Measurements from ENCODE around the gene EFCAB14. TPM values are rescaled to one million over a fixed set of nuclear protein-coding genes. Genes with fewer than 3 reads are reported as not detected.
"Not testable (repeated sequence)": the region's sequence is repeated elsewhere in the genome, so short reads cannot be mapped to it uniquely, and the experiment has no call there.

EFCAB14 gene
- total and polyA plus RNA-seq, 10 donors, result 15.1 to 126 (median 92.3) TPM

DNA sequence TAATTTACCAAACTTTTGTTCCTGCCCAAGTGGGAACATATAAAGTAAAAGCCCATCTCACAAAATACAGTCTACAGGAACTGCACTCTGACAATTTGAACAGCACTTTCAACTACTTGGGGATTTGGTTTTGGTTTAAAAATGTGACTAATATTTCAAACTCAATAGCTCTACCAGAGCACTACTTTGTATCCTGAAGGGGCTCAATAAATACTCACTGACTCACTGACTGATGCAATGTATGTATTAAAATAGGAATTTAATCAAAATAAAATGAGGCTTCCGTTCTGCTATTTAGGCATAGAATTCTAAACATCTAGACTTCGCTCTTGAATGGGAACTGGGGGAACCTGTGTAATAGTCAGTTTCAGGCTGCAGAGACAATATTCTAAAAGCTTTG, 21.9 kb downstream of the EFCAB14 start:
- Histone ChIP-seq H3K4me3 (no peak overlapping the region), H3K36me3 (peaks cover 4 to 92% (median 52%) of the 10 kb centered on the region in 6 donors), H3K9me3 (no peaks in the 10 kb centered on the region), H3K27ac (no peak overlapping the region), H3K4me1 (peaks cover 0 to 25% (median 0%) of the 10 kb centered on the region in 6 donors), H3K27me3 (replicated peaks in 1 of 7) (no peaks in the 10 kb centered on the region)
- intact Hi-C loops (cut with DNase I; ENCODE audit: low total_unique reads), result no loop called here
- WGBS, 5 donors, result 92 to 99% (median 96%) methylated on average over 2 of the region's 2 CpGs
- TF ChIP-seq, protein P1, sequence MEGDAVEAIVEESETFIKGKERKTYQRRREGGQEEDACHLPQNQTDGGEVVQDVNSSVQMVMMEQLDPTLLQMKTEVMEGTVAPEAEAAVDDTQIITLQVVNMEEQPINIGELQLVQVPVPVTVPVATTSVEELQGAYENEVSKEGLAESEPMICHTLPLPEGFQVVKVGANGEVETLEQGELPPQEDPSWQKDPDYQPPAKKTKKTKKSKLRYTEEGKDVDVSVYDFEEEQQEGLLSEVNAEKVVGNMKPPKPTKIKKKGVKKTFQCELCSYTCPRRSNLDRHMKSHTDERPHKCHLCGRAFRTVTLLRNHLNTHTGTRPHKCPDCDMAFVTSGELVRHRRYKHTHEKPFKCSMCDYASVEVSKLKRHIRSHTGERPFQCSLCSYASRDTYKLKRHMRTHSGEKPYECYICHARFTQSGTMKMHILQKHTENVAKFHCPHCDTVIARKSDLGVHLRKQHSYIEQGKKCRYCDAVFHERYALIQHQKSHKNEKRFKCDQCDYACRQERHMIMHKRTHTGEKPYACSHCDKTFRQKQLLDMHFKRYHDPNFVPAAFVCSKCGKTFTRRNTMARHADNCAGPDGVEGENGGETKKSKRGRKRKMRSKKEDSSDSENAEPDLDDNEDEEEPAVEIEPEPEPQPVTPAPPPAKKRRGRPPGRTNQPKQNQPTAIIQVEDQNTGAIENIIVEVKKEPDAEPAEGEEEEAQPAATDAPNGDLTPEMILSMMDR (IDR thresholded peaks at IDR 0.05 in 8 of 11, conservative IDR thresholded peaks at IDR 0.05 in 3 of 11), result no peak
- TF ChIP-seq POLR2AphosphoS5 (IDR thresholded peaks at IDR 0.05), result no peak
- TF ChIP-seq POLR2A (IDR thresholded peaks at IDR 0.05), result no peak
- DNase-seq, result no peak

DNA sequence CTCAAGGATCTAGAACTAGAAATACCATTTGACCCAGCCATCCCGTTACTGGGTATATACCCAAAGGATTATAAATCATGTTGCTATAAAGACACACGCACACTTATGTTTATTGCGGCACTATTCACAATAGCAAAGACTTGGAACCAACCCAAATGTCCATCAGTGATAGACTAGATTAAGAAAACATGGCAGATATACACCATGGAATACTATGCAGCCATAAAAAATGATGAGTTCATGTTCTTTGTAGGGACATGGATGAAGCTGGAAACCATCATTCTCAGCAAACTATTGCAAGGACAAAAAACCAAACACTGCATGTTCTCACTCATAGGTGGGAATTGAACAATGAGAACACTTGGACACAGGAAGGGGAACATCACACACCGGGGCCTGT, 24.2 kb downstream of the EFCAB14 start:
- H3K4me3 ChIP-seq; H3K27me3 ChIP-seq (replicated peaks in 1 of 7); H3K9me3 ChIP-seq; DNase-seq; H3K27ac ChIP-seq; intact Hi-C loops (cut with DNase I; ENCODE audit: low total_unique reads): not testable (repeated sequence)
- peaks cover 0 to 14% (median 0%) of the 10 kb centered on the region in 6 donors for H3K4me1 ChIP-seq
- H3K36me3 ChIP-seq, result peaks cover 4 to 93% (median 63%) of the 10 kb centered on the region in 6 donors
- 86 to 98% (median 96%) methylated on average over 4 of the region's 4 CpGs for WGBS, 5 donors

DNA sequence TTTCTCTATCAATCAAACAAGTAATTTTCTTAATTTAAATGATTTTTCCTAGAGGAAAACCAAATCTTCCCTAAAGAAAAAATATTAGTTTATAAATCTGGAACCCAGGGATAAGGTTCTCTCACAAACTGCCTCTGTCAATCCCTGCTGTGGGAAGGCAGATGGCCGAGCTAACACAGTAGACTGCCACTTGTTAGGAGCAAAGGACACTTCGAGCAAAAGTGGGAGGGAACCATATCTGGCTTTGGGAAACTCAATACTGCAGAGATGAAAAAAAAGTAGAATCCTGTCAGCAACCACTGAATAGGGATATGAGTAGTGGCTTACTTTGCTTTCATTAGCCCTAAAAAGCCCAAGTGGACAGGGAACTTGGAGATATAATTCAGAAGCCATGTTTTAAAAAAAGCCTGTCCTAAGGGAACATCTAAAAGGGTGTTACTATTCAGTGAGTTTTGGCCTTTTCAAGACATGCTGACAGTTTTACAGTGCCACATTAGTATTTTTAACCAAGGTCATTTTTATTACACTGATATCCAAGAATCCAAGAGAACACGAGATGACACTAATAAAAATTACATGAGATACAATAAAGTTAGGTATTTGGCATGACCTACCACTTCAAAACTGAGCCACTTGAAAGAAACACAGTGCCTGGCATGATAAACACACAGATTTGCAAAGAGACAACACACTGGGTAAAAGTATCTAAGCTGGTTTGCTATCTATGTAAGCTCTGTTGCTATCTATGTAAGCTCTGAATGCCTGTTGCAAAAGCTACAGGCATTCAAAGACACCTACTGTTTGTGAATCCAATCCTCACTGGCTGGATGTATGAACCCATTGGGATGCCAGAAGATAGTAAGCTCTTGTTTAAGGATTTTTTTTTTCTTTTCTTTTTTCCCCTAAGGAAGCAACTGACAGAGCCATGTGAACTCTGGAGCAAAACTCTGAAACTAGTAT, 25.8 kb downstream of the EFCAB14 start:
- H3K4me3 ChIP-seq, result no peak overlapping the region
- peaks cover 5 to 94% (median 71%) of the 10 kb centered on the region in 6 donors for H3K36me3 ChIP-seq
- no peak for TF ChIP-seq POLR2AphosphoS5 (IDR thresholded peaks at IDR 0.05)
- TF ChIP-seq, protein P1 (IDR thresholded peaks at IDR 0.05 in 8 of 11, conservative IDR thresholded peaks at IDR 0.05 in 3 of 11), result no peak
- TF ChIP-seq POLR2A (IDR thresholded peaks at IDR 0.05), result no peak
- peaks cover 0 to 7% (median 0%) of the 10 kb centered on the region in 6 donors for H3K4me1 ChIP-seq
- no peaks in the 10 kb centered on the region for H3K27me3 ChIP-seq (replicated peaks in 1 of 7)
- intact Hi-C loops (cut with DNase I; ENCODE audit: low total_unique reads), result no loop called here
- DNase-seq, result no peak
- 29 to 90% (median 73%) methylated on average over 3 of the region's 3 CpGs for WGBS, 5 donors
- no peaks in the 10 kb centered on the region for H3K9me3 ChIP-seq
- H3K27ac ChIP-seq, result no peak overlapping the region

- no peak overlapping the region for H3K4me3 ChIP-seq
- DNase-seq, result no peak
- peaks cover 0 to 16% (median 8%) of the 10 kb centered on the region in 6 donors for H3K4me1 ChIP-seq
- 86 to 93% (median 89%) methylated on average over 6 of the region's 6 CpGs for WGBS, 5 donors
- no peaks in the 10 kb centered on the region for H3K27me3 ChIP-seq (replicated peaks in 1 of 7)
- no peaks in the 10 kb centered on the region for H3K9me3 ChIP-seq
- TF ChIP-seq, protein P1 (IDR thresholded peaks at IDR 0.05 in 8 of 11, conservative IDR thresholded peaks at IDR 0.05 in 3 of 11), result no peak
- TF ChIP-seq POLR2AphosphoS5 (IDR thresholded peaks at IDR 0.05) (no peak), POLR2A (IDR thresholded peaks at IDR 0.05) (no peak)
- intact Hi-C loops (cut with DNase I; ENCODE audit: low total_unique reads), result no loop called here
- peaks cover 7 to 94% (median 74%) of the 10 kb centered on the region in 6 donors for H3K36me3 ChIP-seq
- no peak overlapping the region for H3K27ac ChIP-seq
Measured at GRCh38 chr1:46691997-46692790, 26.7 kb downstream of the EFCAB14 start.
